HTR-8/SVneo (cell line): ENCODE data around the gene MUC21.
"Not testable (repeated sequence)": the region's sequence is repeated elsewhere in the genome, so short reads cannot be mapped to it uniquely, and the experiment has no call there.

Source experiments
- DNase-seq: peaks from one replicate; pipeline ENCODE4 v3.0.0; 2011; ENCODE audit warnings: low spot score, mixed read lengths; ENCODE audit not compliant: insufficient read length
- FAIRE-seq: peaks from 2 replicates; lab custom pipeline; 2011; peaks lifted over from hg19 to GRCh38; lab: Jason Lieb, UNC

Gene MUC21

DNA sequence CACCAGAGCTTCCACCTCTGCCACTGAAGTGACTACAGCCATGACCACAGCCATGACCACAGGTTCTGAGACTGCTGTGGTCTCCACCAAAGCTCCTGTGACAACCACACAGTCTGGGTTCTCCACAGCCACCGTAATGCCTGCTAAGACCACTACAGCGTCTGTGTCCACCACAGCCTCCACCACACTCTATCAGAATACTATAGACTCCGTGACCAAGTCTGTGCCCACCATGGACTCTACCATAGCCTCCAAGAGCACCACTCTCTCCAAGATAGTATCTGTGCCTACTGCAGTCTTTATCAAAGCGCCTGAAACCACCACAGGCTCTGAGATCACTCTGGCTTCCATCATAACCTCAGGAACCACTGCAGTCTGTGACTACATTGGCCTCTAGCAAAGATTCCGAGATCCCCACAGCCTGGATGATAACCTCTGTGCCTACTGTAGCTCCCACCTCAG is 18.3 kb upstream of the MUC21 start:
- DNase-seq (no peak), FAIRE-seq (no peak)

- DNase-seq, result no peak
- FAIRE-seq, result no peak
These were observed 17.4 kb upstream of the MUC21 start for GRCh38 chr6:30966154-30966553.

GRCh38 chr6:30969171-30969570 is 14.3 kb upstream of the MUC21 start:
- DNase-seq, FAIRE-seq: not testable (repeated sequence)

DNA sequence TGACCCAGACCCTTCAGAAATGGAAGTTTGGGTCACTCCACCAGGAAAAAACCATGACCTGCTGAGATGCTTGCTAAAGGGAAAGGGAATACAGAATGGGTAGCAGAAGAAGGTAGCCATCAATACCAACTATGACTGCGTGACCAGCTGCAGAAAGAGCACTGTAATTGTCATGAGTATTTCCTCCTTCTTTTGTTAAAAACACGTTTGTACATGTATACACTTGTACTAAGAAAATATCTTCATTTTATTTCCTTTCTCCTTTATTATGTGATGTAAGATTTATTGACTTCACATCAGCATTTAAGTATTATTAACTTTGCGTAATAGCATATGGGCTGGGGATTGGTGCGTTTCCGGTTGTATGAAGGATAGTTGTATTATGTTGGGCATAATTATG is 12.6 kb upstream of the MUC21 start:
- FAIRE-seq, result no peak

DNA sequence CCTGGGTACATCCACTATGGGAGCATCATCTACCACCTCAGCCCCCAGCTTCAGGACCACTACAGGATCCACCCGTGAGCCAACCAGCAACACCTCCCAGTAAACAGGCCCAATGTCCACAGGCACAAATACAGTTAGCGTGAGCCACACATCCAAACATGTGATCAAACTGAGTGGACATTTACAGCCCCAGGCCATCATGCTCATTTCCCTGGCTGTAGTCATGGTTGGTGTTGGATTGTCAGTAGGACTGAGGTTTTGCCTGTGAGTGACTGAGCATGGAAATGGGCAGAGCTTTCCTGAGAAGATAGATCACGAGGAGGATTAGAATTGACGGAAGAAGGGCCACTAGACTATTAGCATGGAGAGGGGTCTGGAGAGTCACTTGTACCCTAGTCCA is 10.7 kb upstream of the MUC21 start:
- peak; percentile 84 for FAIRE-seq
- DNase-seq, result no peak

More for the DNA sequence above, 12.6 kb upstream of the MUC21 start:
- DNase-seq, result no peak

DNA sequence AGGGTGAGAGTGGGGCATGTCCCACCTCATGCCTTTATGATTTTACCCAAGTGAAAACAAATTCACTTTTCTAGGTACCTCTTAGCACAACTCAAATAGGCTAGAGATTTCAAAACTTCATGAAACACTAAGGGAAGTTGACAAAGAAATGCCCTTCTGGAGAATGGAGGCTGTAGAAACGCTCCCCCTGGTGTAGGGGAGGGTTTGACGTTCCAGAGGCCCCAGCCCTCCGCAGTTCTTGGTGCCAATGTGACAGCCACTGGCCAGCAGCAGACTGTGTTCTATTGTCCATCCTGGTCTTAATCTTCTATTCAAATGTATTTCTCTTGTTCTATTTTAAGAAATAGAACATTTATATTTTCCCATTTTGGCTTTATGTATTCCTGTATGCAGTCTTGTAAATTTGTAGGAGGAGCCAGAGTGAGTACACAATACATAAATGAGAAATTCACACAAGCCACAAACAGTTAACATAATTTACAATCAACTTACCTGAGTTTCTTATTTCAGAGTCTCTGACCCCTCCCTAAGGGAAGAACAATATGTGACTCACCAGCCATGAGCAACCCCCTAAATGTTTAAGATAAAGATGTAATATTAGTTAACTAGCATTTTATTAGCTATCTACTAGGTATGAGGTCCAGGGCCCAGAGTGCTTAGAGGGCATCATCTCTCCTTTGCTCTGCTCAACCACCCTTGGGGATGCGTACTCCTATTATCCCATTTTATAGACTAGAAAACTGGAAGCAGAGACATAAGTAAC is 8.8 kb upstream of the MUC21 start:
- DNase-seq (no peak), FAIRE-seq (no peak)

DNA sequence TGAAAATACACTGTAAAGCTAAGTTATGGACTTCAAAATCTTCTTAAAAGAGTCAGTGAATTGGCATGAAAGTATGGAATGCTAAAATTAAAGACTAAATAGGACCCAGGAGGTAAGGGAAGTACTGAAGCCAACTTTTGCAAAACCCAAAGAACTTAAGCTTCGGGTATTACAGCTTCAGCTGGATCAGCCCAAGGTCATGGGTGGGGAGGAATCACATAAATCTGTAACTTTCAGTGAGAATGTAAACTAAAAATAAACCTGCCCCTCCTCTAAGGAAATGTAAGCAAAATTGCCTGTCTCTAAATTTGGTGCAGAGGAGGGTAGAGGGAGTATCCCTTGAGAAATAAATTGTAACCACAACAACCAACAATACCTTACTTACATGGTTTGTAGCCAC is 4.4 kb upstream of the MUC21 start:
- FAIRE-seq (no peak), DNase-seq (no peak)

- DNase-seq (no peak), FAIRE-seq (no peak)
These were observed 3.8 kb upstream of the MUC21 start for GRCh38 chr6:30979690-30980089.

DNA sequence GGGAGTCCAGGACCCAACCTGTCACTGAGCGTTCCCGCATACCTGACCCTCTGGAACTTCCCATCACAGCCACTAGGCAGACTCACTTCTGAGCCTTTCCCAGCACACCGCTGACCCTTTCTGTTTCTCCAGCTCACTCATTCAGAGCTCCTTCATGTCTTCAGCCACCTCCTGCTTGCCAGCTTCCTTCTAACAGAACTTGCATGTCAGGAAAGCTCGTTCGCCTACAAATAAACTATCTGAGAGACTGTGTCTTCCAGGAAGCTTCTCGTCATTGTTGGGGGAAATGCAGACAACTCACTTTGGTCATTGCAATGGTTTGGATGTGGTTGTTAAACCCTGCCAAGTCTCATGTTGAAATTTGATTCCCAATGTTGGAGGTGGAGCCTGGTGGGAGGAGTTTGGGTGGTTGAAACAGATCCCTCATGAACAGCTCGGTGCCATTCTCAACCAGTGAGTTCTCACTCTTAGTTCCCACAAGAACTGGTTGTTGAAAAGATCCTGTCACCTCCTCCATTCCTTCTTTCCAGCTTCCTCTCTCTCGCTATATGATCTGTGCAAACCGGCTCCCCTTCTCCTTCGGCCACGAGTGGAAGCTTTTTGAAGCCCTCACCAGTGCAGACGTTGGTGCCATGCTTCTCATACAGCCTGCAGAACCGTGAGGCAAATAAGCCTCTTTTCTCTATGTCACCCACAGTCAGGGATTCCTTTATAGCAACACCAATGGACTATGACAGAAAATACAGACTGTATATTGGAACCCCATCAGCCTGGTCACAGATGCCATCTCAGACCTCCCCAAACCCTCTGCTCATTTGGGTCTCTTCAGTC is 1.4 kb upstream of the MUC21 start:
- peak; percentile 76 for FAIRE-seq
- peak; percentile 45 for DNase-seq

DNA sequence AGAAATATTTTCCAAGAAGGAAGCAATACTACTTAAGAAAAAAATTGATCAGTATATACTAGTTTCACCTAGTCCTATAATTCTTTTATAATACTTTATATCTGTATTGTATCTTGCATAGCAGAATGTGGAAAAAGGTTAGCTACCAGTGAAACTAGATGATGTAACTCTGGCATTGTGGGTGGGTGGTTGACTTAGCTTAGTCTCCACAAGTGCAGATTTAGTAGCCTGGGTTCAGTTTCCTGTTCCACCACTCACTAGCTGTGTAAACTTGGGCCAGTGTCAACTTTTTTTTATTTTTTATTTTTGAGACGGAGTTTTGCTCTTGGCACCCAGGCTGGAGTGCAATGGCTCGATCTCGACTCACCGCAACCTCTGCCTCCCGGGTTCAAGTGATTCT is 2.0 kb downstream of the MUC21 start:
- DNase-seq, result no peak
- no peak for FAIRE-seq

GRCh38 chr6:30987304-30987703 is 3.8 kb downstream of the MUC21 start:
- FAIRE-seq, result peak; percentile 20
- DNase-seq, result no peak

- no peak for FAIRE-seq
- DNase-seq, result no peak
These were observed 4.8 kb downstream of the MUC21 start for GRCh38 chr6:30988209-30988825.

- DNase-seq, result no peak
- FAIRE-seq, result no peak
These were observed 7.0 kb downstream of the MUC21 start for GRCh38 chr6:30990422-30991086.

GRCh38 chr6:30991891-30992290 is 8.4 kb downstream of the MUC21 start:
- FAIRE-seq (no peak), DNase-seq (no peak)

- FAIRE-seq, result no peak
- DNase-seq, result no peak
These were observed 13.8 kb downstream of the MUC21 start for GRCh38 chr6:30997301-30997700.

- no peak for FAIRE-seq
- no peak for DNase-seq
These were observed 15.3 kb downstream of the MUC21 start for GRCh38 chr6:30998785-30999184.

DNA sequence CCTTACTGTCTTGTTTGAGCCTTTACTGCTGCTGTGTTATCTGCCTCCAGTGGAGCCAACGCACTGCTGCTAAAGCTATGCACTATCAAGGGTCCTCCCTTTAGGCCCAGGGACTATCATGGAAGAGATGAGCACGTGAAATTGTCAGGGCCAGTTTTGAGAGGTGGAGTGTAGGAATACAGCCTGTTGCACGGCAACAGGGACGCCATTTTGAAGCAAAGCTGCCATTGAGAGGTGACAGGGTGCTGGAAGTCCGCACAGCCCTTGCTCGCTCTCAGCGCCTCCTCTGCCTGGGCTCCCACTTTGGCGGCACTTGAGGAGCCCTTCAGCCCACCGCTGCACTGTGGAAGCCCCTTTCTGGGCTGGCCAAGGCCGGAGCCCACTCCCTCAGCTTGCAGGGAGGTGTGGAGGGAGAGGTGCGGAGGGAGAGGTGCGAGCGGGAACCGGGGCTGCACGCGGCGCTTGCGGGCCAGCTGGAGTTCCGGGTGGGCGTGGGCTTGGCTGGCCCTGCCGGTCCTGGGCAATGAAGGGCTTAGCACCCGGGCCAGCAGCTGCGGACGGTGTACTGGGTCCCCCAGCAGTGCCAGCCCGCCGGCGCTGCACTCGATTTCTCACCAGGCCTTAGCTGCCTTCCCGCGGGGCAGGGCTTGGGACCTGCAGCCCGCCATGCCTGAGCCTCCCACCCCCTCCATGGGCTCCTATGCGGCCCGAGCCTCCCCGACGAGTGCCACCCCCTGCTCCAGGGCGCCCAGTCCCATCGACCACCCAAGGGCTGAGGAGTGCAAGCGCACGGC is 16.7 kb downstream of the MUC21 start:
- FAIRE-seq, DNase-seq: not testable (repeated sequence)

GRCh38 chr6:31001281-31001888 is 17.9 kb downstream of the MUC21 start:
- FAIRE-seq (no peak), DNase-seq (no peak)

DNA sequence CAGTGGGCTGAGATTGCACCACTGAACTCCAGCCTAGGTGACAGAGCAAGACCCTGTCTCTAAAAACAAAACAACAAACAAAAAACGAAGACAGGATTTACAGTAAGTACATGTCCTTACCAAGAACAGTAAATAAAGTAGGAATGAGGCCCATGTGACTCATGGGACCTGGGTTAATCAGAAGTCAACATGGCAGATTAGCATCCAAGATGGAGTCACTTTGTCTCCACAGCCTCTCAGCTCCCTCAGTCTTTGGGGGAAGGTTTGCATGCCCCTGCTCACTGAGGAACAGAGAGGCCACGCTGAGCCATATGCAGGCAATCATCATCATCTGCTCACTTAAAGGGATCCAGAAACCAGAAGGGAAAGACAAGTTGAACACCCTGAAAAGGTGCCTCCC is 19.0 kb downstream of the MUC21 start:
- FAIRE-seq, result no peak
- DNase-seq, result no peak
